Chondrocyte (in vitro differentiated cells): ENCODE data around the gene KLHL30. TPM values are rescaled to one million over a fixed set of nuclear protein-coding genes. Genes with fewer than 3 reads are reported as not detected.

Source experiments
- DNase-seq: peaks from one replicate; pipeline ENCODE4 v3.0.0; 2021; ENCODE audit warnings: mixed read lengths, low spot score
- H3K27ac Mint-ChIP-seq: one replicate; pipeline ENCODE4 v1.8.0; 2021; ENCODE audit warnings: mild to moderate bottlenecking, moderate library complexity, mixed read lengths; ENCODE audit not compliant: unreplicated experiment
- H3K27me3 Mint-ChIP-seq: 2 replicates; pipeline ENCODE4 v1.8.0; 2021; ENCODE audit warnings: low read depth, mixed read lengths
- H3K36me3 Mint-ChIP-seq: 2 replicates; pipeline ENCODE4 v1.8.0; 2021; ENCODE audit warnings: low read depth, mixed read lengths
- H3K4me1 Mint-ChIP-seq: 2 replicates; pipeline ENCODE4 v1.8.0; 2021; ENCODE audit warnings: low read depth, mild to moderate bottlenecking, mixed read lengths
- H3K4me3 Mint-ChIP-seq: one replicate; pipeline ENCODE4 v1.8.0; 2021; ENCODE audit warnings: mild to moderate bottlenecking, moderate library complexity, mixed read lengths; ENCODE audit not compliant: unreplicated experiment
- H3K9me3 Mint-ChIP-seq: 2 replicates; pipeline ENCODE4 v1.8.0; 2021; ENCODE audit warnings: low read depth, mixed read lengths
- CTCF ChIP-seq: fragments of 200-600 bp; sonication (generic); IDR thresholded peaks from 2 replicates; pipeline ENCODE4 v1.5.0; 2021; ENCODE audit warnings: antibody characterized with exemption, mild to moderate bottlenecking, moderate library complexity
- total RNA-seq: library from RNA; stranded (reverse); gene quantifications from 3 replicates; pipeline ENCODE4 v1.2.1, GENCODE V29; 2021

Gene KLHL30
- total RNA-seq, 1 donor from 2014 or later, result 25.6 TPM

- Mint-ChIP-seq H3K4me3 (peak overlapping the region; percentile 49), H3K27ac (peak overlapping the region; percentile 70), H3K4me1 (peaks cover 25% of the 10 kb centered on the region), H3K9me3 (no peaks in the 10 kb centered on the region), H3K36me3 (peaks cover 2% of the 10 kb centered on the region), H3K27me3 (no peaks in the 10 kb centered on the region)
- no peak for TF ChIP-seq CTCF
- DNase-seq, result peak; percentile 75
Measured at GRCh38 chr2:238162846-238163441, 24.5 kb downstream of the KLHL30 start.

DNA sequence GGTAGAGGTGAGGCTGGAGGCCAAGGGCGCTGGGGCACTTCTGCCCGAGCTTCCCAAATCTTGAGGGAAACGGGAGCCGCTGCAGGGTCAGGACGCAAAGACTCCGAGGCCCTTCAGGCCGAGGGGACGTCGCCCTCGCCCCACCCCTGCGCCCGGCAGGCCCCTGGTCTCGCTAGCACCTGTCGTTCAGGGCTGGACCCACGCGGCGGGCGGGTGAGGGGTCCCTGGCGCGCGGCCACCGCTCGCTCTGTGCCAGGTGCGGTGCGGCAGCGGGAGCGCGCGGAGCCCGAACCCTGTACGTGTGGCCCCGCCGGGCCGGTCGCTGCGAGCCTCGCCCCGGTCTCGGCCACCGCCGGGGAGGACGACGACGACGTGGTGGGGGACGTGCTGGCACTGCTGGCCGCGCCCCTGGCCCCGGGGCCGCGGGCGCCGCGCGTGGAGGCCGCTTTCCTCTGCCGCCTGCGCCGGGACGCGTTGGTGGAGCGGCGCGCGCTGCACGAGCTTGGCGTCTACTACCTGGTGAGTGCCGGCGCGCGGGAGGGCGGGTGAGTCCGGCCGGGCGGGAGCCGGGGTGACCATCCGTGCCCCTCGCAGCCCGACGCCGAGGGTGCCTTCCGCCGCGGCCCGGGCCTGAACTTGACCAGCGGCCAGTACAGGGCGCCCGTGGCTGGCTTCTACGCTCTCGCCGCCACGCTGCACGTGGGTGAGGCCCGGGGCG, 25.2 kb downstream of the KLHL30 start:
- TF ChIP-seq CTCF, result no peak
- Mint-ChIP-seq H3K4me3 (peak overlapping the region; percentile 49), H3K27ac (peak overlapping the region; percentile 70), H3K9me3 (no peaks in the 10 kb centered on the region), H3K27me3 (no peaks in the 10 kb centered on the region), H3K36me3 (peaks cover 2% of the 10 kb centered on the region), H3K4me1 (peaks cover 31% of the 10 kb centered on the region)
- DNase-seq, result peak; percentile 91

GRCh38 chr2:238164906-238165287, 26.4 kb downstream of the KLHL30 start:
- Mint-ChIP-seq H3K4me3 (peak overlapping the region; percentile 42), H3K4me1 (peaks cover 38% of the 10 kb centered on the region), H3K27ac (peak overlapping the region; percentile 42), H3K36me3 (peaks cover 2% of the 10 kb centered on the region), H3K9me3 (no peaks in the 10 kb centered on the region), H3K27me3 (no peaks in the 10 kb centered on the region)
- TF ChIP-seq CTCF, result no peak
- peak; percentile 72 for DNase-seq

GRCh38 chr2:238165288-238165921, 26.9 kb downstream of the KLHL30 start:
- Mint-ChIP-seq H3K27ac (peak overlapping the region; percentile 42), H3K27me3 (no peaks in the 10 kb centered on the region)
- peak; percentile 73 for DNase-seq

More at GRCh38 chr2:238165288-238165921, 26.9 kb downstream of the KLHL30 start:
- Mint-ChIP-seq H3K9me3 (no peaks in the 10 kb centered on the region), H3K4me1 (peaks cover 43% of the 10 kb centered on the region), H3K4me3 (peak overlapping the region; percentile 42), H3K36me3 (peaks cover 5% of the 10 kb centered on the region)
- no peak for TF ChIP-seq CTCF
